Endothelial cell of hepatic sinusoid (primary cell): Measurements from ENCODE around the gene CLTB.

Experiments used
- in situ Hi-C: cut with HindIII; loops from 2 replicates; pipeline ENCODE4 v1.10.0; 2017; ENCODE audit warnings: low sequenced_read_pairs

Gene CLTB

GRCh38 chr5:176360894-176361436 lies 55.4 kb downstream of the CLTB start:
- in situ Hi-C loops = no loop called here

- in situ Hi-C loops = no loop called here
Measured at GRCh38 chr5:176359658-176360057, 56.7 kb downstream of the CLTB start.

- in situ Hi-C loops = no loop called here
Measured at GRCh38 chr5:176356179-176356566, 60.2 kb downstream of the CLTB start.

- in situ Hi-C loops = no loop called here
Measured at GRCh38 chr5:176355400-176356178, 60.8 kb downstream of the CLTB start.

- in situ Hi-C loops = no loop called here
Measured at GRCh38 chr5:176353533-176353932, 62.8 kb downstream of the CLTB start.

GRCh38 chr5:176352116-176352878 lies 64.0 kb downstream of the CLTB start:
- in situ Hi-C loops = no loop called here

GRCh38 chr5:176350416-176350815 lies 65.9 kb downstream of the CLTB start:
- in situ Hi-C loops = no loop called here

GRCh38 chr5:176342766-176343458 lies 73.4 kb downstream of the CLTB start:
- in situ Hi-C loops = no loop called here
